HG02884 (cell line): ENCODE data around the gene ADAT2.

Experiments used
- ATAC-seq: cut with Tn5 transposase; IDR thresholded peaks from one replicate; pipeline ENCODE4 v1.9.1; 2021; ENCODE audit warnings: mild to moderate bottlenecking, moderate library complexity; ENCODE audit not compliant: unreplicated experiment

ADAT2 gene

GRCh38 chr6:143399176-143399575 lies 51.3 kb downstream of the ADAT2 start:
- no peak for ATAC-seq

- no peak for ATAC-seq
Observed at GRCh38 chr6:143397227-143398222, 53.0 kb downstream of the ADAT2 start.

DNA sequence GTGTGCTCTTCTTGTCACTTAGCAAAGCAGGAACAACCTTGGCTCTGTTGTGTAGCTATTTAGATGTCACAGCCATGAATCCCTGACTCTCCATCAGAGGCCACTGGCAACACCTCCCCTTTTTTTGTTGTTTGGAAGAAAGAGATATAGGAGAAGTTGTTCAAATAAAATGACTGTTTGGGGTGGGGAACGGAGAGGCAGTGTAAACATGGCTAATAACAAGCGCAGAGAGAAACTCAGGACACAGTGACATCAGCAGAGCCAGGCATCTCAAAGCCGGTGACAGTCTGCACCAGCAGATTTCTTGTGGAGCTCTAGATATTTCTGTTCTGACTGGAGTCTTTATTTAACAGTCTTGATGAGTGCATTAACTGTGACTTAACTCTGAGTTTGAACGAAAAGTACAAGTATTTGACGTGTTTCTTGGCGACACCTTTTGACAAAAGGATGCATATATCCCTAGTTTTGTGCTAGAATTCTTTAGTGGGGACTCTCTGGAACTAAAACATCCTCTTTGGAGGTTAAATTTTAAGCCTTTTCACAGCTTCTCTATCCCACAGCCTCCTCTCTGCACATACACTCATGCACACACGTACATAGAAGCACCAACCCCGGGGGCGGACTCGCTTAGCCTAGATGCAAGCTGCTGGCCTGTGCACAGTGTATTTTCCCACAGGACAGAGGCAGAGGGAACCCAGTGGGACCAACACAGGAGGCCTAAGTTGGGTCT lies 53.8 kb downstream of the ADAT2 start:
- ATAC-seq, result no peak

- ATAC-seq, result no peak
Observed at GRCh38 chr6:143395699-143396098, 54.8 kb downstream of the ADAT2 start.

- no peak for ATAC-seq
Observed at GRCh38 chr6:143394389-143394788, 56.1 kb downstream of the ADAT2 start.

GRCh38 chr6:143390278-143390677 lies 60.2 kb downstream of the ADAT2 start:
- ATAC-seq, result no peak

DNA sequence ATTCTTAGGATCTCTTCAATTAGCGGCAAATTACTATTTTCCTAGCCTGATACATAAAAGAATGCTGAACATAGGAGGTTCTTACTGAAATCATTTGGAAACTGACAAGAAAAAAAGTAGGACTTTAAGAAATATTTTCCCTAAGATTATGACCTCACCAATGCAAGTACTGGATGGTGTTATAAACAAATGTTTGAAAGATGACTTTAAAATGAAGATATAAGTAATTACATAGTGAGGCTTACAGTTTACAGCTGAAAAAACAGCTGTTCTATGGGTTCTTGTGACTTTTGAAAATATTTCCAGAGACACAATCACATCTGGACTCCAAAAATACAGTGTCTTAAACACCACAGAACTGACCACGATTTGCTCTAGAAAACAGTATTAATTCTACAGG lies 64.9 kb downstream of the ADAT2 start:
- ATAC-seq, result no peak

DNA sequence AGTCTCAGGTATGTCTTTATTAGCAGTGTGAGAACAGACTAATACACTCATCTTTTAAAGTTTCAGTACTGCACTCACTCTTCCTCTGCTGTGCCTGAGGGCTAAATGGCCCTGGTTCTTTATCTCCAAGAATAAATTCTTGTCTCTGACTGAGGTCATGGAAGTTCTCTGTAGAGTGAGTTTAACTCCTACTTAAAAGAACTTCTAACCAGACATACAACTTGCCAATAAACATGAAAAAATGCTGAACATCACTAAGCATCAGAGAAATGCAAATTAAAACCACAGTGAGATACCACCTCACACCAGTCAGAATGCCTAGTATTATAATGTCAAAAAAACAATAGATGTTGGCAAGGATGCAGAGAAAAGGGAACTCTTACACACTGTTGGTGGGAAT lies 73.6 kb downstream of the ADAT2 start:
- ATAC-seq, result no peak

DNA sequence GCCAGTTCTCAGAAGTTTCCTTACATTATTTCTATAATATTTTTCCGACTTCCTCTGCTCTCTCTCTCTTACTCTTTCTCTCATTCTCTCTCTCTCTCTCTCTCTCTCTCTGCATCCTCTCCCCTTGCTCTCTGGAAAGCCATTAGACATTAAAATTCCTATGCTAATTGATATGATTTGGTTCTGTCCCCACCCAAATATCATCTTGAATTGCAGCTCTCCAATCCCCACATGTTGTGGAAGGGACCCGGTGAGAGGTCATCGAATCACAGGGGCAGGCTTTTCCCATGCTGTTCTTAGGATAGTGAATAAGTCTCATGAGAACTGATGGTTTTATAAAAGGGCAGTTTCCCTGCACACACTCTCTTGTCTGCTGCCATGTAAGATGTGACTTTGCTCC lies 74.1 kb downstream of the ADAT2 start:
- no peak for ATAC-seq

GRCh38 chr6:143375022-143375585 lies 75.4 kb downstream of the ADAT2 start:
- peak; percentile 56 for ATAC-seq

- ATAC-seq, result no peak
Observed at GRCh38 chr6:143374014-143374413, 76.5 kb downstream of the ADAT2 start.
